HG03103 (cell line): Measurements from ENCODE around the gene DDX17.
"Not testable (repeated sequence)": the region's sequence is repeated elsewhere in the genome, so short reads cannot be mapped to it uniquely, and the experiment has no call there.

Experiments used
- ATAC-seq: cut with Tn5 transposase; IDR thresholded peaks from one replicate; pipeline ENCODE4 v1.9.1; 2021; ENCODE audit warnings: low read depth; ENCODE audit not compliant: unreplicated experiment

Gene DDX17

GRCh38 chr22:38494498-38494897 lies 11.6 kb downstream of the DDX17 start:
- ATAC-seq, result no peak

- no peak for ATAC-seq
Observed at GRCh38 chr22:38491707-38492348, 14.3 kb downstream of the DDX17 start.

- no peak for ATAC-seq
Observed at GRCh38 chr22:38490915-38491314, 15.2 kb downstream of the DDX17 start.

- no peak for ATAC-seq
Observed at GRCh38 chr22:38490475-38490874, 15.6 kb downstream of the DDX17 start.

GRCh38 chr22:38489561-38490145 lies 16.5 kb downstream of the DDX17 start:
- no peak for ATAC-seq

- no peak for ATAC-seq
Observed at GRCh38 chr22:38489142-38489541, 17.0 kb downstream of the DDX17 start.

- no peak for ATAC-seq
Observed at GRCh38 chr22:38487946-38488345, 18.2 kb downstream of the DDX17 start.

- no peak for ATAC-seq
Observed at GRCh38 chr22:38485783-38486182, 20.3 kb downstream of the DDX17 start.

- no peak for ATAC-seq
Observed at GRCh38 chr22:38484244-38484643, 21.9 kb downstream of the DDX17 start.

GRCh38 chr22:38482662-38483308 lies 23.3 kb downstream of the DDX17 start:
- no peak for ATAC-seq

- no peak for ATAC-seq
Observed at GRCh38 chr22:38481871-38482332, 24.2 kb downstream of the DDX17 start.

GRCh38 chr22:38481162-38481870 lies 24.8 kb downstream of the DDX17 start:
- no peak for ATAC-seq

GRCh38 chr22:38479096-38479837 lies 26.8 kb downstream of the DDX17 start:
- no peak for ATAC-seq

- ATAC-seq, result no peak
Observed at GRCh38 chr22:38477585-38477984, 28.5 kb downstream of the DDX17 start.

- no peak for ATAC-seq
Observed at GRCh38 chr22:38474003-38474607, 32.0 kb downstream of the DDX17 start.

- no peak for ATAC-seq
Observed at GRCh38 chr22:38471237-38471636, 34.9 kb downstream of the DDX17 start.

- not testable (repeated sequence) for ATAC-seq
Observed at GRCh38 chr22:38470179-38470578, 35.9 kb downstream of the DDX17 start.

- ATAC-seq, result no peak
Observed at GRCh38 chr22:38469306-38469781, 36.8 kb downstream of the DDX17 start.

GRCh38 chr22:38468443-38469305 lies 37.4 kb downstream of the DDX17 start:
- ATAC-seq, result no peak
